EH (cell line): ENCODE measurements around the gene ARHGAP12.

Experiments
- DNase-seq: peaks from one replicate; pipeline ENCODE4 v3.0.0-alpha.2; 2015; ENCODE audit warnings: low read depth

Gene ARHGAP12

GRCh38 chr10:31949266-31949665 lies 20.6 kb upstream of the ARHGAP12 start:
- no peak for DNase-seq

- DNase-seq, result no peak
Measured at GRCh38 chr10:31948021-31948420, 19.4 kb upstream of the ARHGAP12 start.

GRCh38 chr10:31947144-31947926 lies 18.7 kb upstream of the ARHGAP12 start:
- peak; percentile 93 for DNase-seq

- no peak for DNase-seq
Measured at GRCh38 chr10:31945392-31945791, 16.8 kb upstream of the ARHGAP12 start.

GRCh38 chr10:31944071-31944433 lies 15.4 kb upstream of the ARHGAP12 start:
- no peak for DNase-seq

GRCh38 chr10:31942892-31943291 lies 14.3 kb upstream of the ARHGAP12 start:
- DNase-seq, result no peak

- DNase-seq, result no peak
Measured at GRCh38 chr10:31942435-31942834, 13.8 kb upstream of the ARHGAP12 start.

GRCh38 chr10:31940839-31941653 lies 12.4 kb upstream of the ARHGAP12 start:
- peak; percentile 99 for DNase-seq

GRCh38 chr10:31939797-31940708 lies 11.4 kb upstream of the ARHGAP12 start:
- DNase-seq, result peak; percentile 47

GRCh38 chr10:31937371-31937770 lies 8.7 kb upstream of the ARHGAP12 start:
- DNase-seq, result no peak

- DNase-seq, result no peak
Measured at GRCh38 chr10:31936933-31937332, 8.3 kb upstream of the ARHGAP12 start.

- DNase-seq, result no peak
Measured at GRCh38 chr10:31936086-31936485, 7.5 kb upstream of the ARHGAP12 start.

GRCh38 chr10:31935678-31936077 lies 7.0 kb upstream of the ARHGAP12 start:
- DNase-seq, result no peak

GRCh38 chr10:31932838-31933237 lies 4.2 kb upstream of the ARHGAP12 start:
- DNase-seq, result no peak

- DNase-seq, result no peak
Measured at GRCh38 chr10:31930856-31931255, 2.2 kb upstream of the ARHGAP12 start.

GRCh38 chr10:31930023-31930751 lies 1.6 kb upstream of the ARHGAP12 start:
- peak; percentile 31 for DNase-seq

GRCh38 chr10:31929261-31930022 lies 811 bp upstream of the ARHGAP12 start:
- DNase-seq, result peak; percentile 59

GRCh38 chr10:31927884-31928548 lies 615 bp downstream of the ARHGAP12 start:
- DNase-seq, result peak; percentile 58

- no peak for DNase-seq
Measured at GRCh38 chr10:31927565-31927883, 1.1 kb downstream of the ARHGAP12 start.
